Hematopoietic multipotent progenitor cell treated with erythropoietin and hydrocortisone succinate and interleukin-3 and kit ligand, for 15 days (in vitro differentiated cells): ENCODE data around the gene ATP6V0C.
"Not testable (repeated sequence)": the region's sequence is repeated elsewhere in the genome, so short reads cannot be mapped to it uniquely, and the experiment has no call there.

Source experiments
- DNase-seq: peaks from one replicate; pipeline ENCODE4 v3.0.0-alpha.2; 2015; ENCODE audit warnings: low spot score

The ATP6V0C gene

DNA sequence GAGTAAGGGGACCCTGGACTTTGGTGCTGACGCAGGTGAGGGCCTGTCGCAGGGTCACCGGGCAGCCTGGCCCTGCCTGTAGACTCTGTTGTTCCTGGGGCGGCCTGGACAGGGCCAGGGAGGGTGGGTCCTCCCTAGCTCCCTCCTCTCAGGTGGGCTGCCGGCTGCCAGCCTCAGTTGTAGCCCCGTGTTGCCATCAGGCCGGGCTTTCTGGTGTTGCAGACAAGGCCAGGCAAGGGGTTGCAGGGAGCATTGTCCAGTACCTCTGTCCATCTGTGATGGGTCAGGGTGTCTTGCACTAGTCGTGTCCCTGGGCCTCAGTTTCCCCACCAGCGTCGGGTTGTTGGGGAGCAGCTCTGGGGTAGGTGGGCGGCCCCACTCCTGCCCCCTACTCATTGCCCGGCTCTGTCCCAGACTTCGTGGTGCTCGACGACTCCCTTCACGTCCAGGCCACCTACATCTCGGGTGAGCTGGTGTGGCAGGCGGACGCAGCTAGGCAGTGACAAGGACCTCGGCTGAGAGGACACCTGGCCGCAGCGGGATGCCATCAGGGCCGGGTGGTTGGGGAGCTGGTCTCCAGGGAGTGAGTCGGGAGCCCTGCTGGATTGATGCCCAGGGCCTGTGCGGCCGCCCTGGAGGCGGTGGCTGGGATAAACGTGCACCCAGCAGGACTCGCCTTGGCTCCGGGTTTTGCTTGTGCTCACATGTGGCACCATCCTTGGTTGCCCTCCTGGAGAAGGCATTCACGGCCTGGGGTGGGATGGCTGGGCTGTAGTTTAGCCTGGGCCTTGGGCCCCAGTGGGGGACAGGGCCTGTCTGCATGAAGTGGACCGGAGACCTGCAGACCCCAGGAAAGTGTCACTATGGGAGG is 15.5 kb downstream of the ATP6V0C start:
- no peak for DNase-seq

DNA sequence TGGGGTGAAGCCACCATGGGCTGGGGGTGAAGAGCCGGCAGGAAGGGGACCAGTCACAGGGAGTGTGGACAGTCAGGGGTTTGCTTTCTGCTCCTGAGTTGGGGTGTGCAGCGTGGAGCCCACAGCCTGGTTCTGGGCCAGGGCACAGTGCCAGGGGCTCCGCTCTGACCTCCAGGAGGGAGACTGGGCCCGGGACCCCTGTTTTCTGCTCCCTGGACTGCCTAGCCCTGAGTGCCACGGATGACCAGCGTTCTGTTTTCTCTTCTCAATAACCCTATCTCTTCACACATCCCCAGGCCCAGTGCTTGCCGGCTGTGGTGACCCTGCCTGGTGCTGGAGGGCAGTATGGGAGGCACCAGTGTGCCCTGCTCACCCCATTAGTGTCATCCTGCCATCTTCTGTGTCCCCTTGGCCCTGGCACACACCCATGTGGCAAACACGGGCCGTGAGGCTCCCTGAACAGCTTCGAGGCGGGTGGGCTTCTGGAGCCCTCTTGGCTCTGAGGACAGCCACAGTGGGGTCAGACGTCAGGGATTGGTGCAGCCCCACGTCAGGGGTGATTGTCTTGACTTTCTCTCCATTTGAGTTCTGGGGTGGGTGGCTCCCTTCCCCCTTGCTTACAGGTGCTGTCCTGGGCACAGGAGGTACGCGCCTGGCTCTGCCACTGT is 16.3 kb downstream of the ATP6V0C start:
- DNase-seq = no peak

DNA sequence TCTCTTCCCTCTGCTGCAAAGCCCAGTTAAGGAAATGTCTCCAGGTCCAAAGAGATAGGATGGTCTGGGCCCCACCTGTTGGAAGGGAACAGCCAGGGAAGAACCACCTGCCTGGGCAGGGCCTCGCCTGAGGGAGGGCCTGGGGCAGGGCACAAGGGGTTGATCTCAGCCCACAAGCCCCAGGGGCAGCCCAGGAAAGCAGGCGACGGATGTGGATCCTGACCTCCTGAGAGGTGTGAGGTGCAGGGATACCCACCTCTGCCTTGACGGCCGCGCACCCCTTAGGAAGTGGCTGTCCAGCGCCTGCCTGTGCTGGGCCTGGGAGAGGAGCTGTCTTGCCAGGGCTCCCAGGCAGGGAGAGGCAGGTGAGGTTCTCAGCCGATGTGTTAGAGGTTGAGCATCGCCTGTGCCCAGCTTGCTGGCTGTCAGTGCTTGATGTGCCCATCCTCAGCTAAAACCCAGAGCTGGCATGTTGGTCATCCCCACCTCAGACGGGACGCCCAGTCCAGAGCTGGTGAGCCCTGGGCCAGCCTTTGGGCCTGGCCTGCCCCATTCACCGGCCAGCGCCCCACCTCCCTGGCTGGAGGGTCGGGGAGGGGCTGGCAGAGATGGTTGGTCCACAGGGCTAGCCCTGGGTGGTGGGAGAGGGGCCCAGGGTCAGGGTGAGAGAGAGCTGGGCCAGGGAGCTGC is 17.0 kb downstream of the ATP6V0C start:
- no peak for DNase-seq

DNA sequence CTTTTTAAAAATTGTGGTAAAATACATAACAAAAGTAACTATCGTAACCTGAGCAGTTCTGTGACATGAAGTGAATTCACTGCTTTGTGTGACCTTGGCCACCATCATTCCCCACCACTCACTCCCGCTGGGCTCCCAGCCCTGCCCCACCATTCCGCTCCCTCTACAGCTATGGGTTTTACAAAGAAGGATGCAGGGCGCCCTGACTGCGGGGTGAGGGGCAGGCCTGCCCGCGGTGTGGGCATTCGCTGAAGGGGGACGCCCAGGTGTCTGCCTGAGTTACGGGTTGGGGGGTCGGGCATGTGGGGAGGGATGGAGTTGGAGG is 17.6 kb downstream of the ATP6V0C start, which contains the start of gene CEMP1:
Gene CEMP1, minus strand, starts transcription at position 38 of the 325 bp plus-strand sequence. CDS start 335 bp downstream, outside the sequence.
- DNase-seq = no peak

DNA sequence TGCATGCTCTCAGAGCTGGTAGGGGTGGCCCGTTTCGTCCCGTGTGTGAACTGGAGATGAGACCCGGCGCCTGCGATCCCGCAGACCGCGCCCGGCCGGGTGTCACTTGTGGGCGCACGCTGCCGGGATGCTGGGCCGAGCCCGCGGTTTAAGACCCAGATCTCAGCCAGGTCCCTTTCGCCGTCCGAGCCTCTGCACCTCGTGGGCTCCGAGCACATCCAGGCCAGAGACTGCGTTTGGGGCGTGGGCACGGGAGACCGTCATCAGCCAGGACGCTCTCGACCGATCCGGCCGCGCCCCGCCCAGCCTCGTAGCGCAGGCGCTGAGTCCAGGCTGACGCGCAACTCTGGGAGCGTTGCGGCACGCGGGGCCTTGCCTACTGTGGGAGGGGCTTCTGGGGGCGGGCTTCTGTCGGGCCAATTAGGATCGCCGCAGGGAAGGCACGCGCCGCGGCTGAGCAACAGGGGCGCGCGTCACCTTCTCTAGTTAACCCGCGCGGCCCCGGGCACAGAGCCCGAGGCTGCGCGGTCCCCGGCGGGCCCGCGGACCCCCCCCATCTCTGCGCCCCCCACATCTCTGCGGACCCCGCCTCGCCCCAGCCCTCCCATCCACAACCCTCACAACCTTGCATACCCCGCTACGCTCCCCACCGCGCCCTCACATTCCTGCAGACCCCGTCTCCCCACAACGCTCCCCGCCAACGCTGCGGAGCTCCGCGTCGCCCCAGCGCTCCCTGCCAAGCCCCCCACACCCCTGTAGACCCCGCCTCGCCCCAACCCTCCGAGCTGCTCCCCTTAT is 18.1 kb downstream of the ATP6V0C start:
- DNase-seq = peak; percentile 98

DNA sequence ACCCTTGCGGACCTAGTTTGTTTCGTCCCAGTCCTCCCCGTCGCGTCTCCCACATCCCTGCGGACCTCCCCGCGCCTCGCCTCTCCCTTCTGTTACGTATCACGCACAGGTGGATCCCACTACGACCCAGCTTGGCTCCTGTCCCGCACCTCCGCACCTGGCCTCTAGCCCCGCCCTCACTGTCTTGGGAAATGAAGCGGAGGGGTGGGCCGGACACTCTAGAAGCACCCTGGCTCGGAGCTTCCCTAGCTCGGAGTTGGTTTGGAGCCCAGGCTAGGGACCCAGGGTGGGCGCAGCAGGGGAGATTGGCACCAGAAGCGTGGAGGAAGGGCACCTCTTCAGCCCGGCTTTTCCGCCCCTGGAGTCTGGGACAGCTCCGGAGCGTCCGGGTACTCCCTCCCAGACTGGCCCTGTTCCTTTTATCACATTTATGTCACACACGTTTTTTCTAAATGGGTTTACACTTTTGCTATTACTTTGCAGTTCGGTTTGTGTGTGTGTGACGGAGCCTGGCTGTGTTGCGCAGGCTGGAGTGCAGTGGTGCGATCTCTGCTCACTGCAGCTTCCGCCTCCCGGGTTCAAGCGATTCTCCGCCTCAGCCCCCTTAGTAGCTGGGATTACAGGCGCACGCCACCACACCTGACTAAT is 18.9 kb downstream of the ATP6V0C start:
- DNase-seq = peak; percentile 42

DNA sequence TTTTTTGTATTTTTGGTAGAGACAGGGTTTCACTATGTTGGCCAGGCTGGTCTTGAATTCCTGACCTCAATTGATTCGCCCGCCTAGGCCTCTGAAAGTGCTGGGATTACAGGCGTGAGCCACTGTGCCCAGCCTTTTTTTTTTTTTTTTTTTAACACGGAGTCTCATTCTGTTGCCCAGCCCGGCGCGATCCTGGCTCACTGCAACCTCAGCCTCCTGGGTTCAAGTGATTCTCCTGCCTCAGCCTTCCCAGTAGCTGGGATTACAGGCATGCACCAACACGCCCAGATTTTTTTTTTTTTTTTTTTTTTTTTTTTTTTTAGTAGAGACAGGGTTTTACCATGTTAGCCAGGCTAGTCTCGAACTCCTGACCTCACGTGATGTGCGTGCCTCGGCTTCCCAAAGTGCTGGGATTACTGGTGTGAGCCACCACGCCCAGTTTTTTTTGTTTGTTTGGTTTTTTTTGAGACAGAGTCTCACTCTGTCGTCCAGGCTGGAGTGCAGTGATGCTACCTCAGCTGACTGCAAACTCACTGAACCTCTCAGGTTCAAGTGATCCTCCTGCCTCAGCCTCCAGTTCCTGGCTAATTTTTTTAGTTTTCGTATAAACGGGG is 19.5 kb downstream of the ATP6V0C start:
- not testable (repeated sequence) for DNase-seq

DNA sequence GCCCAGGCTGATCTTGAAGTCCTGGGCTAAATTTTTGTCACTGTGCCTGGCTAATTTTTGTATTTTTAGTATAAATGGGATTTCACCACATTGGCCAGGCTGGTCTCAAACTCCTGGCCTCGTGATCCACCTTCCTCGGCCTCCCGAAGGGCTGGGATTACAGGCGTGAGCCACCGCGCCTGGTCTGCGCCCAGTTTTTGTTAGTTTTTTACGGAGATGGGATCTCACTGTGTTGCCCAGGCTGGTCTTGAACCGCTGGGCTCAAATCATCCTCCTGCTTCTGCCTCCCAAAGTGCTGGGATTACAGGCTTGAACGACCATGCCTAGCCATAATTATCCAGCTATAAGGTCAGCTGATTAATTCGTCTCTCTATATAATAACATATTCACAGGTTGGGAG is 20.2 kb downstream of the ATP6V0C start:
- DNase-seq = no peak

DNA sequence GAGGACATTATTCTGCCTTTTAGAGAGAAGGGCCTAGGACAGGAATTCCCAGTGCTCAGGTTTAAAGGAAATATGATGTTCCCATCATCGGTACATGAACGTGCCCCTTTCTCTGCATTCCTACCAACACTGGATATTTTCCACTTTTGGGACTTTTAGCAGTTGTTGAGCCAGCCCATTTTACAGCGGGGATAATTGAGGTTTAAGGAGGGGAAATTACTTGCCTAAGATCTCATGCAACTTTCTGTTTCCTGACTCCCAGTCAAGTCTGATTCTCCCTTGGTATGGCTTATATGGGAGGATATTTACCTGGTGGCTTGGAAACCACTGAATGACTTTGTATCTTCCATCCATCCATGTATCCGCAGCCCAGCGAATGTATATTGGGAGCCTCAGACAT is 20.6 kb downstream of the ATP6V0C start:
- not testable (repeated sequence) for DNase-seq

DNA sequence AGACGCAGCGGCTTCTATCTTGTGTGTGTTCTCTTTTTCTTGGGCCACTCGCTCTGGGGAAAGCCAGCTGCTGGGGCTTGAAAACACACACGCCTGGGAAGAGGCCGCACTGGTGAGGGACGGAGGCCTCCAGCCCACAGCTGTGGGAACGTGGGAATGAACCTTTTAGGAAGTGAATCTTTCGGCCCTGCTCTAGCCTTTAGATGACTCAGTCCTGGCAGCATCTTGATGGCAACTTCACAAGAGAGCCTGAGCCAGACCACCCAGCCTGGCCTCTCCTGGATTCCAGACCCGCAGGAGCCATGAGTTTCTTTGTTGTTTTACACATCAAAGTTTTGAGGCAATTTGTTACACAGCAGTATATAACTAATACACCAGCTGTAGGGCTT is 21.9 kb downstream of the ATP6V0C start:
- no peak for DNase-seq

DNA sequence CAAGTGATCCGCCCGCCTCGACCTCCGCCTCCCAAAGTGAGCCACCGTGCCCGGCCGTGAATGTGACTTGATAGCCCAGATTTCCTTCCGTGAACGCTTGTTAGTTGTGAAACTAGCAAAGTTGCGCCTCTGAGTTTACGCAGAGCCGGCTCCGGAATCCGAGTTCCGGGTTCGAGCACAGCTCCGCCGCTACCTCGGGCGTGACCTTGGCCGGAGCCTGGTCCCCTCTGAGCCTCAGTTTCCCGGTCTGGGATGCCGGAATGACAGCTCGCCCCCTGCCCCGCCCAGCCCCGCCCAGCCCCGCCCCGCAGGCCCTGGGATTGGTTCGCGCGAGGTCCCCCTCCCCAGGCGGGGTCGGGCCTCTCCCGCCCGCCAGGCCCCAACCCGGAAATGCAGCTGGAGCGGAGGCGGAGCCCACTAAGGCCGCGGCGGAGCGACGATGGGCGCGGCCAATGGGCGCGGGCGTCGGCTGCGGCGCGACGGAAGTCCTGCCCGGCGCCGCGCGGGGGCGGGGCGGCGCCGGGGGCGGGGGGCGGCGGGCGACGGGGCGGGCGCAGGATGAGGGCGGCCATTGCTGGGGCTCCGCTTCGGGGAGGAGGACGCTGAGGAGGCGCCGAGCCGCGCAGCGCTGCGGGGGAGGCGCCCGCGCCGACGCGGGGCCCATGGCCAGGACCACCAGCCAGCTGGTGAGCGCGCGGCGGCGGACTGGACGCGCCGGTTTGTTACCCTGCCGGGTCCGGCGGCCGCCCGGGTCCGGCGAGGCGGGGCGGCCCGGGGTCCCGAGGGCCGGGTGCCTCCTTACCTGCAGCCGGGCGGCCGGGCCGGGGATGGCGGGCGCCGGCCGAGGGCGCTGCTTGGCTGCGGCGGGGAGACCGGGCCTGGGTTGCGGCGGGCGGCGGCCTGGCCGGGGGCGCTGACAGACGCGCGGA is 24.0 kb downstream of the ATP6V0C start, which contains the start of gene PDPK1:
Gene PDPK1, plus strand, starts transcription at position 571 of the 929 bp plus-strand sequence. Its CDS starts 92 bp downstream, at position 663.
- peak; percentile 94 for DNase-seq

DNA sequence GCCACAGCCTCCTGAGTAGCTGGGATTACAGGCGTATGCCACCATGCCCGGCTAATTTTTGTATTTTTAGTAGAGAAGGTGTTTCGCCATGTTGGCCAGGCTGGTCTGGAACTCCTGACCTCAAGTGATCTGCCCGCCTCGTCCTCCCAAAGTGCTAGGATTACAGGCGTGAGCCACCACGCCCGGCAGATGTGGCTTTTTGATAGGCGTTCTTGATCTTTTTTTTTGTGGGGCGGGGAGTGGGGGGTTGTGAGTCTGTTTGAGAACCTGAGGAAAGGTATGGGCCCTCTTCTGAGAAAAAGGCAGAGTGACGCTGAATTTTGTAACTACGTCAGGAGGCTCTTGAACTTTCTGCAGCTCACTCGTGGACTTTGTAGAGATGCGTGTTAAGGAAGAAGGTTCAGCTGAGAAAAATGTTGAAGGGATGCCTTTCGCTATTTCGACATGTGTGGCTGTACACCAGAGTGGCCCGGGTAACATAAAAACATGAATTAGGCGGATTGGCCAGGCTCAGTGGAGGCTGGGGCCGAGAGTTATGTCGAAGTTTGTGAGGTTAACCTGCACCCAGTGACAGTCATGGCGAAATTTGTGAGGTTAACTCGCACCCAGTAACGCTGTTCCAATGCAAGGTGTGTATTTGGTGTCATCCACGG is 25.6 kb downstream of the ATP6V0C start:
- peak; percentile 34 for DNase-seq

DNA sequence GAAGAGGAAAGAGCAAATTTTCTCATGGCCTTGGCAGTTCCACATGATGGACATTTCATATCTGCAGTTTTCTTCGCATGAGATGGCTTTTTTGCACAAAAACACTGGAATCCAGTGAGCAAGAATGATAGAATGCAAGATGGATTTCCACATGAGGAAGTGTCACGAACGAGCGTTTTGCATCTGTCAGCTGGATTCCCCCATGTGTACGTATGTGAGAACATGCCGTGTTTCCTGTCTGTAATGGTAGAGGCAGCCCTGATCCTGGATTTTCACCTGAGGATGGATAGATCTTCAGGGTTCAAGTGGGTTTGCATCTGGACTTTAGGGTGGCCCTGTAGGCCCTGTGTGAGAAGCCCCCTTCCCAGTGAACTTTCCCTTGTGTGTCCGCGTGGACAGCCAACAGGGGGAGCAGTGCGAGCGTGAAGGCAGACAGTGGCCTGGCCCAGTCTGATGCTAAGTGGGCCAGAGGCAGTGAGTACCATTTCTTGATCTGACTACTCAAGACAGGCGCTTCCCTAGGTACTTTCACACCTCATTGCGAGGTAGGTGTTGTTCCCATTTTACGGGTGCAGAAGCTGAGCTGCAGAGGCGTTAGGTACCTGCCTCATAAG is 26.2 kb downstream of the ATP6V0C start:
- peak; percentile 25 for DNase-seq

DNA sequence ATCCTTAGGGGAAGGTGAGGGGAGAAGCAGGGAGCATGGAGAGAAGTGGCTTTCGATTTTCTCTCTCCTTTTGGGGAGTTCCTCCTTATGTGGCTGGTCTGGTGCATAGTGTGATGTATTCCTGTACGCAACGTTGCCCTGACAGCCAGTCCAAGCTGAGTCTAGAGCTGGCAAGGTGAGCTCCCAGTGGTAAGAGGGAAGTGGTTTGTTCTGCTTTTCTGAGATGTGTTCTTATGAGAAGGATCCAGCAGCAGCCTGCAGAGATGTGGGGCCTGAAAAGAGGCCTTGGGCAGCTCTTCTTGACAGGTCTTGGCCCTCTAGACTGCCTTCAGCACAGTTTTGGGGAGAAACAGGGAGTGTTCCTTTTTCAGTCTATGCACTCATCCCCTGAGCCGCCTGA is 27.2 kb downstream of the ATP6V0C start:
- DNase-seq = not testable (repeated sequence)

DNA sequence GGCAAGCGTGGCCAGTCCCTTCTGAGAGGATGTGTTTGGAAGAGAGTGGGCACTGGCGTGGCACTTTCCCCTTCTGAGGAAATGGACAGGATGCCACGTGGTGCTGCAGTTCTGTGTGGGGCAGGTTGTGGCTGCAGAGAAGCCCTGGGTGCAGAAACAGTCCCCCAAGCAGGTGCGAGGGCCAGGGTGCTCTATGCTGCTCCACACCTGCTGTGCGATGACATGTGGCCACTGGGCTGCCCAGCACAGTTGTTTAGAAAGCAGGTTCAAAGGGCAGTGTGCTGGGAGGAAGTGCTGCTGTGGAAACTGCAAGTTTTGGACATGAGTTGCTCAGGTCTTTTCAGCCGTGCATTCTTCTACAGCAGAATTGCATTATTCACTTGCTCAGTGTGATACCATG is 27.7 kb downstream of the ATP6V0C start:
- not testable (repeated sequence) for DNase-seq

DNA sequence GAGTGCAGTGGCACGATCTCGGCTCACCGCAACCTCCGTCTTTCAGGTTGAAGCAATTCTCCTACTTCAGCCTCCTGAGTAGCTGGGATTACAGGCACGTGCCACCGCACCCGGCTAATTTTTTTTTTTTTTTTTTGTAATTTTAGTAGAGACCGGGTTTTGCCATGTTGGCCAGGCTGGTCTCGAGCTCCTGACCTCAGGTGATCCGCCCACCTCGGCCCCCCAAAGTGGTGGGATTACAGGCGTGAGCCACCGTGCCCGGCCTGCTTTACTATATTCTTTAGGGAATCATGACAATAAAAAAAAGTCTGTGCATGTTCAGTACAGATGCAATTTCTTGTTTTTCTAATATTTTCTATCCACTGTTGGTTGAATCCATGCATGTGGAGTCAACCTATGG is 30.0 kb downstream of the ATP6V0C start:
- DNase-seq = not testable (repeated sequence)

DNA sequence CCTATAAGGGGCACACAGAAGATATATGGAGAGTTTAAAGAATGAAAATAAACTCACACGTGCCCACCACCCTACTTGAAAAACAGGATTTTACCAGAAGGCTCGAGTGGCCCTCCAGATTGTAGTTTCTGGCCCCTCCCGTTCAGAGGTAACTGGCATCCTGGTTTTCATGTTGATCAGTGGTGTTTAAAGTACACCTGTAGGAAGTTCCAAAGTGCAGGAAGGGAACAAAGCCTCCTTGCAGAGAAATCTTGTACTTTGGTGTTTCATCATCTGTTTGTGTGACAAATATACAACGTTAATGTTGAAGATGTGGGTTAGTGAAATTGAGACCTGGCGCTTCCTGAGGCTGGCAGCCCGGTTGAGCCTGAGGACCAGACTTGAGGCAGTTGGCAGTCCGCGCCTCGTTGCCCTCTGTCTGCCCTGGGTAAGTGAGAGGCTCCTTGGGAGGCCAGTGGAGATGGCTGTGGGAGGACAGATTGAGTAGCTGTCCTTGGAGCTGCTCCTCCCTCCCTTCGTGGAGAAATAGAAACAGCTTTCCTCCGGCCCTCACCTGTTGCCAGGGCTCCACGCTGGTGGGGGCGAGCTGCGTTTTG is 36.6 kb downstream of the ATP6V0C start:
- DNase-seq = not testable (repeated sequence)

DNA sequence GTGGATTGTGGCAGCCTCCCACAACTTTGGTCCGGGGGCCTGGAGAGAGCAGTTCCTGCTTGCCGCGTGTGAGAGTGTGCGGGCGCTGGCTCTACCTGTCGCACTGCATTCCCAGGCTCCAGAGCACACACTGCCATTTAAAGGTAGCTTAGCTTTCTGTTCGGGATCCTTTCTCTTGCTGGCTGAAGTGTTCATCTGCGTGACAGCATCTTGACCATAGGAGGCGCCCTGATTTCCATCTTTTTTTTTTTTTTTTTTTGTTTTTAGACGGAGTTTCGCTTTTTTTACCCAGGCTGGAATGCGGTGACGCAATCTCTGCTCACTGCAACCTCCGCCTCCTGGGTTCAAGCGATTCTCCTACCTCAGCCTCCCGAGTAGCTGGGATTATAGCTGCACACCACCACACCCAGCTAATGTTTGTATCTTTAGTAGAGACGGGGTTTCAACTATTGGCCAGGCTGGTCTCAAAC is 37.7 kb downstream of the ATP6V0C start:
- DNase-seq = not testable (repeated sequence)
